Regular cardiac myocyte (primary cell): ENCODE results near the gene RNF130. TPM values are rescaled to one million over a fixed set of nuclear protein-coding genes. Genes with fewer than 3 reads are reported as not detected.

ENCODE experiments used
- total RNA-seq: library from RNA; depleted of rRNA; stranded (reverse); fragments of >200 nt; gene quantifications from 2 replicates; pipeline ENCODE4 v1.2.3, GENCODE V29; 2014

The RNF130 gene, protein sequence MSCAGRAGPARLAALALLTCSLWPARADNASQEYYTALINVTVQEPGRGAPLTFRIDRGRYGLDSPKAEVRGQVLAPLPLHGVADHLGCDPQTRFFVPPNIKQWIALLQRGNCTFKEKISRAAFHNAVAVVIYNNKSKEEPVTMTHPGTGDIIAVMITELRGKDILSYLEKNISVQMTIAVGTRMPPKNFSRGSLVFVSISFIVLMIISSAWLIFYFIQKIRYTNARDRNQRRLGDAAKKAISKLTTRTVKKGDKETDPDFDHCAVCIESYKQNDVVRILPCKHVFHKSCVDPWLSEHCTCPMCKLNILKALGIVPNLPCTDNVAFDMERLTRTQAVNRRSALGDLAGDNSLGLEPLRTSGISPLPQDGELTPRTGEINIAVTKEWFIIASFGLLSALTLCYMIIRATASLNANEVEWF
- 14.2 and 39.7 TPM in 2 replicates for total RNA-seq

DNA sequence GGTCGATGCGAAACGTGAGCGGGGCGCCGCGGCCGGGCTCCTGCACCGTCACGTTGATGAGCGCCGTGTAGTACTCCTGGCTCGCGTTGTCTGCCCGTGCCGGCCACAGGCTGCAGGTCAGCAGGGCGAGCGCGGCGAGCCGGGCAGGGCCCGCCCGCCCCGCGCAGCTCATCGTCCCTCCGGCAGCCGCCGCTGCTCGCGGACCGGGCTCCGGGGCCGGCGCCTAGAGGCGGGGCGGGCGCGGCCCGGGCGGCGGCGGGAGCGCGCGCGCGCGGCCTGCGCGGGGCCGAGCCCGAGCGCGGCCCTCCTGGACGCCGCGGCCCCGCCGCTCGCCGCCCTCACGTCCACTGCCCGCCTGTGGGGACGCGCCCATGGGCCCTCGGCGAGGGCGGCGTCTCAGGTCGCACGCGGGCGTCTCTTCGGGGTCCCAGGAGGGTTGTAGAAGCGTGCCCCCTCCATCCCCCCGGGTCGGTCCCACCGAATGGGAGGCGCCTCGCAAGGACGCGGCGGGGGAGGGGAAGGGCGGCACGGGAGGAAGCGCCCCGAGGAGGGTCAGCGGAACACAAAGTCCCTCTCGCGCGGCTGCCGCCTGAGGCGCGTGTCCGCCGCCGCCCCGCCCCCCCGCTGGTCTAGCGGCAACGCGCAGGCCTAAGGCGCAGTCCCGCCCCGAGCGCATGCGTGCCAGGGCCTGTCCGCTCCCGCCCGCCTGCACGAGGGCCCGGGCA, at the start of gene RNF130:
TSS of gene RNF130 (minus strand) at position 229 of the 725 bp plus-strand sequence. CDS start at position 172, 57 bp downstream.

DNA sequence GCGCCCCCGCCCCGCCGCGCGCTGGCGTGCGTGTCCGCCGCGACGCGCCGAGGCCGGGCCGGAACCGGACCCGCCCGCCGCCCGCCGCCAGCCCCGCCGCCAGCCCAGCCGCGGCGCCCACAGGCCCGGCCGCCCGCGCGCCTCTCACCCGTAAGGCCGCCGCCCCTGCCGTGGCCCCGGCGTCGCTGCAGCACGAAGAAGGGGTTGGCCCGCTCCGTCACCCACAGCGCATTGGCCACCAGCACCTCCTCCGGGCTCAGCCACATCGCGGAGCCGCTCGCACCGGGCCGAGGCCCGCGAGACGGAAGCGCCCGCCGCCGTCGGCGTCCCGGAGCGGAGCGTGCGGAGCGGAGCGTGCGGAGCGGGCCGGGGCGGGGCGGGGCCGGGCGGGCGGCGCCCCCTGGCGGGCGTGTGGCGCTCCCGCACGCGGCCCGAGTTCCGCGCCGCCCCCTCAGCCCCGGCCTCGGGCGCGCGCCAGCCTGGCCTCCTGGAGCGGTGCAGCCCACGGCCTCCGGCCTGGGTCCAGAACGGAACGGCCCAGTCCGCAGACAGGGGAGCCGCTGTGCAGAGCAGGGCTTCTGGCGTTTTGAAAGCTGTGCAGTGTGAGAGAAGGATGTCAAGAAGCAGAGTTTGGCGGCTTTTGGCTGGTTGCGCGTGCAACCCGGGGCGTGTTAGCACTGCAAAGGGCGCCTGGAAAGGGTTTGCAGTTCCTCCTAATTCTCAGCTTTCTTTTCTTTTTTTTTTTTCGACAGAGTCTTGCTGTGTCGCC, 163.8 kb downstream of the RNF130 start, which contains the start of gene TBC1D9B:
TSS of gene TBC1D9B (minus strand) at position 342 of the 769 bp plus-strand sequence. CDS start at position 266, 76 bp downstream.

Other genes starting within 250 kb of the RNF130 start
- 11.9 and 17.2 TPM in 2 replicates for gene MRNIP, start 212.9 kb downstream of the RNF130 start, total RNA-seq
- 54.1 and 58.9 TPM in 2 replicates for gene TBC1D9B, start 163.9 kb downstream of the RNF130 start, total RNA-seq
- not detected in 2 replicates for gene RASGEF1C, start 137.5 kb upstream of the RNF130 start, total RNA-seq
- gene MAPK9, start 220.3 kb upstream of the RNF130 start, total RNA-seq = 22.0 and 40.1 TPM in 2 replicates